Hepatocyte (in vitro differentiated cells): ENCODE measurements around the gene PHLDB1. TPM values are rescaled to one million over a fixed set of nuclear protein-coding genes. Genes with fewer than 3 reads are reported as not detected.
A peak's percentile ranks its signal among the peaks of the same experiment; 100 is the strongest.

Experiments used
- DNase-seq: peaks from one replicate; pipeline ENCODE4 v3.0.0-alpha.2; 2016; ENCODE audit warnings: low spot score
- H2AFZ ChIP-seq: fragments of 200-600 bp; sonication (generic); 2 replicates; pipeline ENCODE4 v1.6.0; 2016; ENCODE audit warnings: antibody characterized with exemption, mild to moderate bottlenecking
- H3K27ac ChIP-seq: fragments of 200-600 bp; sonication (generic); 2 replicates; pipeline ENCODE4 v1.5.1; 2016; ENCODE audit warnings: mild to moderate bottlenecking
- H3K27me3 ChIP-seq: fragments of 200-600 bp; sonication (generic); 2 replicates; pipeline ENCODE4 v1.6.1; 2016
- H3K36me3 ChIP-seq: fragments of 200-600 bp; sonication (generic); replicated peaks from 2 replicates; pipeline ENCODE4 v1.5.1; 2016; ENCODE audit warnings: low read depth; ENCODE audit not compliant: insufficient read depth
- H3K4me1 ChIP-seq: fragments of 200-600 bp; sonication (generic); 2 replicates; pipeline ENCODE4 v1.5.1; 2016; ENCODE audit warnings: mild to moderate bottlenecking, moderate library complexity; ENCODE audit not compliant: insufficient read depth
- H3K4me2 ChIP-seq: fragments of 200-600 bp; sonication (generic); 2 replicates; pipeline ENCODE4 v1.6.0; 2016
- H3K4me3 ChIP-seq: fragments of 200-600 bp; sonication (generic); 2 replicates; pipeline ENCODE4 v1.5.1; 2016; ENCODE audit warnings: mild to moderate bottlenecking
- H3K79me2 ChIP-seq: fragments of 200-600 bp; sonication (generic); 2 replicates; pipeline ENCODE4 v1.6.0; 2017; ENCODE audit warnings: mild to moderate bottlenecking
- H3K9me2 ChIP-seq: fragments of 200-600 bp; sonication (generic); replicated peaks from 2 replicates; pipeline ENCODE4 v1.6.0; 2017; ENCODE audit warnings: mild to moderate bottlenecking; ENCODE audit not compliant: insufficient read depth
- H3K9me3 ChIP-seq: fragments of 200-600 bp; sonication (generic); 2 replicates; pipeline ENCODE4 v1.5.1; 2016; ENCODE audit warnings: low read depth, mild to moderate bottlenecking
- H4K20me1 ChIP-seq: fragments of 200-600 bp; sonication (generic); 2 replicates; pipeline ENCODE4 v1.6.0; 2016; ENCODE audit warnings: mild to moderate bottlenecking; ENCODE audit not compliant: insufficient read depth, poor library complexity, severe bottlenecking
- CTCF ChIP-seq: fragments of 200-600 bp; sonication (generic); IDR thresholded peaks from 2 replicates; pipeline ENCODE4 v1.5.1; 2016; ENCODE audit warnings: antibody characterized with exemption, mild to moderate bottlenecking; ENCODE audit not compliant: poor library complexity
- EZH2 ChIP-seq: fragments of 200-600 bp; sonication (generic); IDR thresholded peaks from 2 replicates; pipeline ENCODE4 v1.6.1; 2016; ENCODE audit warnings: antibody characterized with exemption, mild to moderate bottlenecking, borderline replicate concordance
- EZH2phosphoT487 ChIP-seq: fragments of 200-600 bp; sonication (generic); IDR thresholded peaks from one replicate; pipeline ENCODE4 v1.6.1; 2018; ENCODE audit warnings: antibody characterized with exemption, mild to moderate bottlenecking, low read depth, moderate library complexity; ENCODE audit not compliant: unreplicated experiment, severe bottlenecking
- WGBS: methylation state at CpG from one replicate; pipeline ENCODE4 v1.1.6; 2016; ENCODE audit warnings: low lambda C conversion rate; ENCODE audit errors: missing lambda C conversion rate; 5-methylcytosine and 5-hydroxymethylcytosine counted together
- polyA plus RNA-seq: library from polyadenylated mRNA; unstranded; fragments of >200 nt; fragmentation: Nextera tagmentation; extraction: Ambion mirVana; gene quantifications from 2 replicates; pipeline ENCODE4 v1.2.1, GENCODE V29; 2016
- total RNA-seq: library from RNA; depleted of rRNA; stranded (reverse); fragments of >200 nt; gene quantifications from 2 replicates; pipeline ENCODE4 v1.2.3, GENCODE V29; 2014

Gene PHLDB1
- total and polyA plus RNA-seq, 2 experiments from 2014 or later, result 51.8 to 71.1 TPM

- H3K4me3 ChIP-seq, result peak overlapping the region; percentile 96
- H3K27ac ChIP-seq, result peak overlapping the region; percentile 96
- H3K4me1 ChIP-seq, result peaks cover 53% of the 10 kb centered on the region
- peak overlapping the region; percentile 80 for H2AFZ ChIP-seq
- H3K79me2 ChIP-seq, result peaks cover 21% of the 10 kb centered on the region
- H3K27me3 ChIP-seq, result no peaks in the 10 kb centered on the region
- H3K9me3 ChIP-seq, result no peaks in the 10 kb centered on the region
- WGBS, result 32% methylated on average over 4 of the region's 4 CpGs
- H3K36me3 ChIP-seq, result no peaks in the 10 kb centered on the region
- H4K20me1 ChIP-seq, result no peaks in the 10 kb centered on the region
- TF ChIP-seq CTCF (no peak), EZH2phosphoT487 (no peak), EZH2 (no peak)
- no peaks in the 10 kb centered on the region for H3K9me2 ChIP-seq
- peak overlapping the region; percentile 91 for H3K4me2 ChIP-seq
- no peak for DNase-seq
Observed at GRCh38 chr11:118621784-118622375, 14.5 kb downstream of the PHLDB1 start.

GRCh38 chr11:118622376-118623268 lies 15.2 kb downstream of the PHLDB1 start:
- peaks cover 51% of the 10 kb centered on the region for H3K4me1 ChIP-seq
- H3K9me2 ChIP-seq, result no peaks in the 10 kb centered on the region
- TF ChIP-seq EZH2 (no peak), CTCF (no peak), EZH2phosphoT487 (no peak)
- WGBS, result 60% methylated on average over 9 of the region's 9 CpGs
- H3K4me2 ChIP-seq, result peak overlapping the region; percentile 91
- no peak overlapping the region for H2AFZ ChIP-seq
- no peak overlapping the region for H3K4me3 ChIP-seq
- H3K27ac ChIP-seq, result peak overlapping the region; percentile 96
- no peak for DNase-seq
- H3K27me3 ChIP-seq, result no peaks in the 10 kb centered on the region
- H3K79me2 ChIP-seq, result peaks cover 21% of the 10 kb centered on the region
- no peaks in the 10 kb centered on the region for H3K9me3 ChIP-seq
- no peaks in the 10 kb centered on the region for H4K20me1 ChIP-seq
- no peaks in the 10 kb centered on the region for H3K36me3 ChIP-seq

GRCh38 chr11:118623269-118623655 lies 15.8 kb downstream of the PHLDB1 start:
- 63% methylated on average over 4 of the region's 4 CpGs for WGBS
- H3K4me3 ChIP-seq, result no peak overlapping the region
- no peaks in the 10 kb centered on the region for H4K20me1 ChIP-seq
- H3K9me3 ChIP-seq, result no peaks in the 10 kb centered on the region
- no peaks in the 10 kb centered on the region for H3K36me3 ChIP-seq
- no peak for DNase-seq
- no peaks in the 10 kb centered on the region for H3K9me2 ChIP-seq
- H3K27ac ChIP-seq, result peak overlapping the region; percentile 96
- no peak overlapping the region for H2AFZ ChIP-seq
- peaks cover 21% of the 10 kb centered on the region for H3K79me2 ChIP-seq
- peak overlapping the region; percentile 91 for H3K4me2 ChIP-seq
- peaks cover 44% of the 10 kb centered on the region for H3K4me1 ChIP-seq
- no peaks in the 10 kb centered on the region for H3K27me3 ChIP-seq
- no peak for TF ChIP-seq CTCF
- no peak for TF ChIP-seq EZH2phosphoT487
- TF ChIP-seq EZH2, result no peak
